DND-41 (cell line): ENCODE measurements around the gene TNFRSF12A.

ENCODE experiments used
- ATAC-seq: fragments of 200-7000 bp; cut with Tn5 transposase; 3 replicates; pipeline ENCODE4 v1.9.1; 2021; ENCODE audit warnings: low read depth; ENCODE audit not compliant: insufficient read depth
- DNase-seq: peaks from one replicate; pipeline ENCODE4 v3.0.0-alpha.2; 2020
- H2AFZ ChIP-seq: 2 replicates; pipeline ENCODE4 v1.6.0; 2012; ENCODE audit warnings: low read depth, low read length
- H3K27ac ChIP-seq: 2 replicates; pipeline ENCODE4 v1.5.1; 2012; ENCODE audit warnings: low read length, inconsistent platforms
- H3K27me3 ChIP-seq: fragments of 200-600 bp; sonication (generic); 2 replicates; pipeline ENCODE4 v1.6.0; 2012; ENCODE audit warnings: low read length, mild to moderate bottlenecking, inconsistent platforms; ENCODE audit not compliant: insufficient read depth, poor library complexity
- H3K36me3 ChIP-seq: 2 replicates; pipeline ENCODE4 v1.5.1; 2012; ENCODE audit warnings: low read length, inconsistent platforms; ENCODE audit not compliant: insufficient read depth
- H3K4me1 ChIP-seq: 2 replicates; pipeline ENCODE4 v1.5.1; 2012; ENCODE audit warnings: mild to moderate bottlenecking, low read length; ENCODE audit not compliant: insufficient read depth
- H3K4me2 ChIP-seq: 2 replicates; pipeline ENCODE4 v1.6.0; 2012; ENCODE audit warnings: mild to moderate bottlenecking, moderate library complexity, low read length, inconsistent platforms; ENCODE audit not compliant: insufficient read depth
- H3K4me3 ChIP-seq, 2 experiments: fragments of 200-600 bp in 1 of 2; shearing (Covaris generic) in 1 of 2; 2 replicates each; pipeline ENCODE4 v1.5.1; 2012 to 2016; ENCODE audit warnings: inconsistent platforms in 2 of 2, low read length in 2 of 2, mild to moderate bottlenecking in 2 of 2, low read depth in 1 of 2, moderate library complexity in 1 of 2
- H3K79me2 ChIP-seq: 2 replicates; pipeline ENCODE4 v1.6.0; 2012; ENCODE audit warnings: low read length, inconsistent platforms; ENCODE audit not compliant: insufficient read depth
- H3K9ac ChIP-seq: 2 replicates; pipeline ENCODE4 v1.6.0; 2012; ENCODE audit warnings: low read depth, mild to moderate bottlenecking, inconsistent platforms, low read length, moderate library complexity
- H3K9me3 ChIP-seq: 2 replicates; pipeline ENCODE4 v1.5.1; 2012; ENCODE audit warnings: low read length, moderate library complexity, mild to moderate bottlenecking, inconsistent platforms; ENCODE audit not compliant: insufficient read depth, severe bottlenecking
- H4K20me1 ChIP-seq: 2 replicates; pipeline ENCODE4 v1.6.0; 2012; ENCODE audit warnings: low read length; ENCODE audit not compliant: insufficient read depth
- CTCF ChIP-seq: IDR thresholded peaks from 2 replicates; pipeline ENCODE4 v1.5.1; 2012; ENCODE audit warnings: borderline replicate concordance, low read length, moderate library complexity, mild to moderate bottlenecking; ENCODE audit not compliant: poor library complexity, severe bottlenecking; ENCODE audit errors: extremely low read depth
- EZH2 ChIP-seq: IDR thresholded peaks from 3 replicates; pipeline ENCODE4 v1.6.1; 2012; ENCODE audit warnings: borderline replicate concordance, low read depth, mild to moderate bottlenecking, moderate library complexity, low read length, inconsistent platforms; ENCODE audit not compliant: severe bottlenecking

TNFRSF12A gene

GRCh38 chr16:2976673-2977072, 43.5 kb upstream of the TNFRSF12A start:
- peaks cover 78% of the 10 kb centered on the region for H3K36me3 ChIP-seq
- H3K9me3 ChIP-seq, result no peaks in the 10 kb centered on the region
- no peaks in the 10 kb centered on the region for H3K27me3 ChIP-seq
- ATAC-seq (no peak), DNase-seq (no peak)
- H2AFZ ChIP-seq, result no peak overlapping the region
- peaks cover 69% of the 10 kb centered on the region for H4K20me1 ChIP-seq
- H3K4me3 ChIP-seq, result no peak overlapping the region
- H3K79me2 ChIP-seq, result peaks cover 80% of the 10 kb centered on the region
- TF ChIP-seq CTCF (no peak), EZH2 (no peak)
- H3K4me2 ChIP-seq, result peak overlapping the region; percentile 44; the same call in 1 of the 2 replicates
- H3K27ac ChIP-seq, result no peak overlapping the region
- peak overlapping the region; percentile 9; the same call in 1 of the 2 replicates for H3K9ac ChIP-seq
- H3K4me1 ChIP-seq, result peaks cover 70% of the 10 kb centered on the region

- H4K20me1 ChIP-seq, result peaks cover 62% of the 10 kb centered on the region
- peak overlapping the region; percentile 44 for H3K4me2 ChIP-seq
- H3K9ac ChIP-seq, result peak overlapping the region; percentile 28
- H3K36me3 ChIP-seq, result peaks cover 70% of the 10 kb centered on the region
- no peaks in the 10 kb centered on the region for H3K9me3 ChIP-seq
- H3K79me2 ChIP-seq, result peaks cover 72% of the 10 kb centered on the region
- no peak for DNase-seq
- peak overlapping the region in 1 of 2 experiments; percentile 35; a peak in 1 of 4 replicates for H3K4me3 ChIP-seq
- H3K27ac ChIP-seq, result peak overlapping the region; percentile 3
- H3K27me3 ChIP-seq, result no peaks in the 10 kb centered on the region
- TF ChIP-seq EZH2, result no peak
- no peak for TF ChIP-seq CTCF
- no peak overlapping the region for H2AFZ ChIP-seq
- peaks cover 65% of the 10 kb centered on the region for H3K4me1 ChIP-seq
- ATAC-seq, result no peak
Measured at GRCh38 chr16:2977440-2977839, 42.7 kb upstream of the TNFRSF12A start.

- Histone ChIP-seq H3K27ac (peak overlapping the region; percentile 100), H4K20me1 (peaks cover 40% of the 10 kb centered on the region), H3K27me3 (no peaks in the 10 kb centered on the region), H3K9me3 (no peaks in the 10 kb centered on the region), H3K36me3 (peaks cover 47% of the 10 kb centered on the region), H3K4me2 (peak overlapping the region; percentile 84), H2AFZ (peak overlapping the region; percentile 83), H3K79me2 (peaks cover 63% of the 10 kb centered on the region), H3K4me3 (peak overlapping the region; percentile 77 to 82), H3K9ac (peak overlapping the region; percentile 100), H3K4me1 (peaks cover 67% of the 10 kb centered on the region)
- DNase-seq (peak; percentile 70), ATAC-seq (peak; percentile 46)
- TF ChIP-seq EZH2 (no peak), CTCF (no peak)
Measured at GRCh38 chr16:2979669-2980226, 40.4 kb upstream of the TNFRSF12A start.
